ENCODE measurements around the gene TNNI3K. TPM values are rescaled to one million over a fixed set of nuclear protein-coding genes. Genes with fewer than 3 reads are reported as not detected.
A peak's percentile ranks its signal among the peaks of the same experiment; 100 is the strongest.

TNNI3K gene
- polyA plus RNA-seq, 4 donors = 1.1 to 1.8 (median 1.5) TPM

DNA sequence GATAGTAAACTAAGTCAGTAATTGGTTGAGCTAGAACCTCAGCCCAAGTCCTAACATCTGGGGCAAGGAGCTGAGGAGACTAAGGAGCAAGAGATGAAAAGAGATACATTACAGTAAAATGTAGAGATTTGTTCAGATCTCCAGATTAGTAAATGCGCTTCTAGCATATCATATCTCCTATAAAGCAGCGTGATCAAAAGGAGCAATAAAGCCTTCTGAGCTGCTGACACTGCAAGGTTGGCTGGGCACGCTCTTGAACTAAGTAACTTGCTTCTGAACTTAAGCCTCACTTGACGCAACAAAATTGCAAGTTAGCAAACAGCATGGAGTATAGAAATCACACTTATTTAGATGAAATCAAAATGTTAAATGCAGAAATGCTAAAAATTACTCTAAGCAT is 196.3 kb downstream of the TNNI3K start:
- no peak for DNase-seq (ENCODE audit: low read depth in 4 of 4, low spot score in 3 of 4)

- DNase-seq (ENCODE audit: low read depth in 4 of 4, low spot score in 3 of 4) = no peak
Observed at GRCh38 chr1:74432325-74432724, 197.1 kb downstream of the TNNI3K start.

GRCh38 chr1:74434321-74434720 is 199.1 kb downstream of the TNNI3K start:
- no peak for DNase-seq (ENCODE audit: low read depth in 4 of 4, low spot score in 3 of 4)

DNA sequence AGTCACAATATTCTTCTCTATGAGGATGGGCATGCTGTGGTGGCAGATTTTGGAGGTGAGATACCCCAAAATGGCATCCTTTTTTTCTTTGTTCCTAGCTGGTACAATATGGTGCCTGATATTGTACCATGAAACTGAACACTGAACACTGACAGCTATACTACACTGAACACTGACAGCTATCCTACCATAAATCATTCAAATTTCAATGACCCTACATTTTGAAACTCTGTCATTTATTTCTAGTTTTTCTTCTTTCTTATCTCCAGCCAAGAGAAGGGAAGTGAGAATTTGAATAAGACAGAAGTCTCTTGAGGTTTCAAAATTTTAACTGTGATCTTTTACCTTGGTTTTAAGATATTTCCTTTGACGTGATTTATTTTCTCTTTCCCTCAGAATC is 200.9 kb downstream of the TNNI3K start:
- DNase-seq (ENCODE audit: low read depth in 4 of 4, low spot score in 3 of 4) = no peak

DNA sequence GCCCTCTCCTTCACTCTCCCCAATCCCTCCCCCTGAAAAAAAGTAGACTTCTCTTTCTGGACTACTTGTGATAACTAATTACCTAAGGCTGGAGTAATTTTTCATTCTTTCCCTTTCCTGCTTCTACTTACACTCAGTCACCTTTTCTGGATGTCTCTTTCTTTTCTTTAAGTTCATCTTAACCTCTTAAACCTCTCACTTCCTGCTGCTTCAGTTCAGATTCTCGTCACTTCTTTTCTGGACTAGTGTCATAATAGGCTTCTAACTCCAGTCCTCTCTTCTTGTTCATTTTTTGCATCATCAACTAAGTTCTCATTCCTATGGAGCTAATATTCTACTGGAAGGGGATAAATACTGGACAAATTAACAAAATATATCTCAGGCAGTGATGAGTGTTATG is 201.8 kb downstream of the TNNI3K start:
- no peak for DNase-seq (ENCODE audit: low read depth in 4 of 4, low spot score in 3 of 4)

- DNase-seq (ENCODE audit: low read depth in 4 of 4, low spot score in 3 of 4) = no peak
Observed at GRCh38 chr1:74452035-74452434, 216.8 kb downstream of the TNNI3K start.

DNA sequence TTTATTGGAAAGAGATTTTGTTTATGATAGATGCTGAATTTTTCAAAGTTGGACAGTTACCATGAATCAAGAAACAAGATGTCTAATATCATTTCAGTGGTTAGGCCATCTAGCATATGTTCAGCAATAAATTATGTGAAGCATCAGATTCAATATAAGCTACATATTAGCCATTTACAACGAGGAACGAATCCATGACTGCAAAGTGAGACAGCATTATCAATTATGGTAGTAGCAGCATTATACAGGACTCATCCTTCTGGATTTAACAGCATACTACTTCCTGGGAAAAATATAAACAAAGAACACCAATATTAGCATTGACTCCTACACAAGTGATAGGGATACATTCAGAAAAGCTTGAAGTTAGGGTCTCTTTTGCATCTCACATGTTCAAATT is 218.1 kb downstream of the TNNI3K start:
- no peak for DNase-seq (ENCODE audit: low read depth in 4 of 4, low spot score in 3 of 4)

DNA sequence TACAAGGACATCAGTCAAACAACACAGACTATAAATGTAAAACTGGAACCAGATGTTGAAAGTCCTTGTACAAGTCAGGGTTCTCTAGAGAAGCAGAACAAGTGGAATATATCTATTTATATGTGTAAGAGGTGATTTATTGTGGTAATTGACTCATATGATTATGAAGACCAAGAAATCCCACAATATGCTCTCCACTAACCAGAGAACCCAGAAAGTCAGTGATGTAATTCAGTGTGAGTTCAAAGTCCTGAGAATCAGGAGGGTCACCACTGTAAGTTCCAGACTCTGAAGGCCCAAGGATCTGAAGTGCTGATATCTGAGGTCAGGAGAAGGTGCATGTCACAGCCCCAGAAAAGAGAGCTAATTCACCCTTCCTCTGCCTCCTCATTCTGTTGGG is 220.2 kb downstream of the TNNI3K start:
- DNase-seq (ENCODE audit: low read depth in 4 of 4, low spot score in 3 of 4) = no peak

DNA sequence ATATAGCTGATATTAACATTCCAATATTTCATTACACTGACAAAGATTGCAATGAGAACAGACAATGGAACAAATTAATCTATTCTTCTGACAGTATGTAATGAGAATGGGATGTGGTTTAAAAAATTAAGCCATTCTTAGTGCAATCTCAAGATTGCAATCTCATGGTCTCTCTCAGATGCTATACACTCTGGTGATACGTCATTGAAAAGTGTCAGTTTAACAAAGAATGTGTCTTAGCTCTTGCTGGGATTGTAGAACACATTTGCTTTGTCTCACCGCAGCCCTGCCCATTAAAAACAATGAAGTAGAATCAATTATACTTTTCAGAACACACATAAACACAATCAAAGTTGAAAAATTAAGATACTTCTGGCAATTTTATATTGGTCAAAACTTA is 222.1 kb downstream of the TNNI3K start:
- no peak for DNase-seq (ENCODE audit: low read depth in 4 of 4, low spot score in 3 of 4)

DNA sequence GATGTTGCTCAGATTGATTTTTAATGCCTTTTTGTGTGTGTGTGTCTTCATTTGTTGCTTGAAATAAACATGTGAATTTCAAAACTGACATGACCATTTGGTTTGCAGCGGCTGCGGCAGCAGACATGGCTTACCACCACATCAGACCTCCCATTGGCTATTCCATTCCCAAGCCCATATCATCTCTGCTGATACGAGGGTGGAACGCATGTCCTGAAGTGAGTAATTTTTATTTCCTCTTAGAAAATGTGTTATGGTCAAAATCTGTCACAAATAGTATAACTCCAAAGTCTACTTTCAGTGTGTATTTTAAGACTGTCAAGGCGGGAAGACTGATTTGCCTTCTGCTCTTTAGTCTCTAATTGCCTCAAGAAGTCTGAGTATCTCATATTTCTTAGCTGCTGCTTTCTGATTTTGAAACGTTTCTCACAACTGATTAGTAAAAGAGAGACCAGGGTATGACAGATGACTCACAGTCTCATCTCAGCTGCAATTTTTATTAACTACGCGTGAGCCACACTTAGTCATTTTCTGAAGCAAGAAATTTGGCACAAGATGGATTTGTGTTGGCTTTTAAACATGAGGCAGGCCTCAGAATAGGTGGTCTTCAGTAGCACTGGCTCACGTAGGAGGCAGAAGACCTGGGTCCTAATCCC is 228.3 kb downstream of the TNNI3K start:
- DNase-seq (ENCODE audit: low read depth in 4 of 4, low spot score in 3 of 4) = no peak

- no peak for DNase-seq (ENCODE audit: low read depth in 4 of 4, low spot score in 3 of 4)
Observed at GRCh38 chr1:74464037-74464436, 228.8 kb downstream of the TNNI3K start.

- no peak for DNase-seq (ENCODE audit: low read depth in 4 of 4, low spot score in 3 of 4)
Observed at GRCh38 chr1:74465193-74465681, 230.1 kb downstream of the TNNI3K start.

GRCh38 chr1:74467786-74468377 is 232.7 kb downstream of the TNNI3K start:
- no peak for DNase-seq (ENCODE audit: low read depth in 4 of 4, low spot score in 3 of 4)

GRCh38 chr1:74468982-74469603 is 233.9 kb downstream of the TNNI3K start:
- DNase-seq (ENCODE audit: low read depth in 4 of 4, low spot score in 3 of 4) = peak in 2 of 4 donors; percentile 22 to 36

GRCh38 chr1:74470251-74470650 is 235.1 kb downstream of the TNNI3K start:
- no peak for DNase-seq (ENCODE audit: low read depth in 4 of 4, low spot score in 3 of 4)

GRCh38 chr1:74470936-74471335 is 235.7 kb downstream of the TNNI3K start:
- DNase-seq (ENCODE audit: low read depth in 4 of 4, low spot score in 3 of 4) = no peak

GRCh38 chr1:74471470-74471869 is 236.3 kb downstream of the TNNI3K start:
- DNase-seq (ENCODE audit: low read depth in 4 of 4, low spot score in 3 of 4) = no peak

DNA sequence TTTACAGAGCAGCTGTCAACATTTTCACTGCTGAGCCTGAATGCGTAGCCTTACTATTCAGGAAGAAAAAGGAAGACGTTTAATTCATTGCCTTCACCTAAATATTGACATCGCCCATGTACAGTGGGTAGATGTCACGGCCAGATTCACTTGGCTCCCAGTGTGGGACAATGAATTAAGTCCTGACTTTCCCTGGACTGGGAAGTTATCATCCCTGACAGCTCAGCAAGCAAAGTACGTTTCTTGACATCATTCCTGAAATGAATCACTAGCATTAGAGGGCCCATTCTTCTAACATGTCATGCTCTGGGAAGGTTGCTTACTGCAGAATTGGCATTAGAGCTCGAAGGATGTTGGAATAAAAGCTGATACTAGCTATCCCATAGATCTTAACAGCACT is 239.4 kb downstream of the TNNI3K start:
- DNase-seq (ENCODE audit: low read depth in 4 of 4, low spot score in 3 of 4) = no peak

DNA sequence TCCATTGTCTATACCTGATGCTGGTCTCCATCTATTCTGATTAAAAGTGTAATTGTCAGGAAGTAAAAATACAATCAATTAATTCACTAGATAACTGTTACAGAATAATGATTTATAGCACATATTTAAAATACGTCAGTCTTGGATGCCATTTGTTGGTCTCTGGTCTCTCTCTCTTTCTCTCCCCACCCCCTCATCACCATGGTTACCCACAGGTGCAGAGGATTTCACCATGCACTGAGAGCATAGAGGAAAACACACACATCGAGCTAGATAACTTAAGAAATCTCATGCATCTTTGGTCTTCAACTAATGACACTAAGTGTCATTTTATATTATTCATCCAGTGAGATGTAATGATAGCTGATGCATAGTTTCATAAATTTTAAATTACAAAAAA is 243.8 kb downstream of the TNNI3K start:
- no peak for DNase-seq (ENCODE audit: low read depth in 4 of 4, low spot score in 3 of 4)

- DNase-seq (ENCODE audit: low read depth in 4 of 4, low spot score in 3 of 4) = no peak
Observed at GRCh38 chr1:74480068-74480467, 244.9 kb downstream of the TNNI3K start.

- DNase-seq (ENCODE audit: low read depth in 4 of 4, low spot score in 3 of 4) = no peak
Observed at GRCh38 chr1:74481607-74482006, 246.4 kb downstream of the TNNI3K start.

- DNase-seq (ENCODE audit: low read depth in 4 of 4, low spot score in 3 of 4) = no peak
Observed at GRCh38 chr1:74485622-74486021, 250.4 kb downstream of the TNNI3K start.
